HCT116 (cell line): ENCODE results near the gene SPATA6. TPM values are rescaled to one million over a fixed set of nuclear protein-coding genes. Genes with fewer than 3 reads are reported as not detected.
"Not testable (repeated sequence)": the region's sequence is repeated elsewhere in the genome, so short reads cannot be mapped to it uniquely, and the experiment has no call there.

Source experiments
- ATAC-seq: fragments of 200-7000 bp; cut with Tn5 transposase; 2 replicates; pipeline ENCODE4 v1.9.1; 2020; ENCODE audit warnings: mild to moderate bottlenecking, moderate library complexity
- BruUV-seq: library from RNA; stranded (reverse); fragments of 400-500 nt; replicated peaks from 2 replicates; lab custom pipeline; 2021; lab: Mats Ljungman, UMichigan
- CTCF ChIA-PET: fragments of 300-600 bp; sonication (Branson Sonifier 250); formaldehyde crosslinking; loops from one replicate; lab custom pipeline; 2021; ENCODE audit warnings: antibody characterized with exemption; lab: Charles Lee
- POLR2A ChIA-PET: fragments of 300-600, 350-600 bp; sonication (Branson Sonifier 250); formaldehyde crosslinking; loops from one replicate; lab custom pipeline; 2021; ENCODE audit warnings: antibody characterized with exemption; lab: Charles Lee
- RAD21 ChIA-PET, 2 experiments: fragments of 300-600 bp; sonication (Branson Sonifier 250); formaldehyde crosslinking; loops; one replicate each; lab custom pipeline; 2023; ENCODE audit warnings: low total read pairs in 2 of 2; ENCODE audit not compliant: uncharacterized antibody in 2 of 2, unreplicated experiment in 2 of 2, low non-redundant PET in 1 of 2; lab: Charles Lee
- DNase-seq: peaks from one replicate; pipeline ENCODE4 v3.0.0-alpha.2; 2010; ENCODE audit warnings: low read depth, low spot score
- H2AFZ ChIP-seq: fragments of 200-600 bp; shearing (Covaris generic), sonication (generic); 2 replicates; pipeline ENCODE4 v1.6.1; 2017; ENCODE audit warnings: low read depth, mixed run types, mixed read lengths, antibody characterized with exemption, low read length; ENCODE audit not compliant: poor library complexity, severe bottlenecking
- H3K27ac ChIP-seq: 2 replicates; pipeline ENCODE4 v1.5.1; 2012; ENCODE audit warnings: low read depth, low read length
- H3K27me3 ChIP-seq: fragments of 200-600 bp; sonication (generic); 2 replicates; pipeline ENCODE4 v1.6.1; 2016; ENCODE audit warnings: mixed run types, low read length, mixed read lengths; ENCODE audit not compliant: insufficient read depth
- H3K36me3 ChIP-seq, 2 experiments: fragments of 200-500 bp in 1 of 2; fragments of 200-600 bp in 1 of 2; sonication (Bioruptor generic) in 1 of 2; sonication (generic) in 1 of 2; 2 replicates each; pipeline versions ENCODE4 v1.5.1 to v1.6.1; 2014 to 2016; ENCODE audit warnings: low read length in 2 of 2, inconsistent platforms in 1 of 2, mixed read lengths in 1 of 2, mixed run types in 1 of 2; ENCODE audit not compliant: insufficient read depth in 2 of 2, control insufficient read depth in 1 of 2
- H3K4me1 ChIP-seq, 2 experiments: fragments of 200-600 bp in 1 of 2; sonication (generic) in 1 of 2; 2 replicates each; pipeline versions ENCODE4 v1.5.1 to v1.6.1; 2012 to 2017; ENCODE audit warnings: low read length in 2 of 2, inconsistent platforms in 1 of 2, mild to moderate bottlenecking in 1 of 2, mixed read lengths in 1 of 2, mixed run types in 1 of 2, moderate library complexity in 1 of 2; ENCODE audit not compliant: insufficient read depth in 2 of 2, control insufficient read depth in 1 of 2
- H3K4me2 ChIP-seq: fragments of 200-600 bp; sonication (generic); 2 replicates; pipeline ENCODE4 v1.6.1; 2017; ENCODE audit warnings: mixed run types, low read length, mixed read lengths
- H3K4me3 ChIP-seq, 2 experiments: fragments of 200-600 bp in 1 of 2; sonication (generic) in 1 of 2; replicated peaks in 1 of 2; 2 replicates each; pipeline ENCODE4 v1.5.1; 2011 to 2016; ENCODE audit warnings: low read length in 2 of 2, control low read depth in 1 of 2, low read depth in 1 of 2, mild to moderate bottlenecking in 1 of 2, mixed read lengths in 1 of 2, mixed run types in 1 of 2
- H3K79me2 ChIP-seq: fragments of 200-600 bp; sonication (generic); 2 replicates; pipeline ENCODE4 v1.6.1; 2017; ENCODE audit warnings: mild to moderate bottlenecking, mixed run types, low read length, moderate library complexity, mixed read lengths; ENCODE audit not compliant: insufficient read depth
- H3K9ac ChIP-seq: fragments of 200-600 bp; sonication (generic); 2 replicates; pipeline ENCODE4 v1.6.1; 2016; ENCODE audit warnings: low read length, mixed read lengths
- H3K9me2 ChIP-seq: fragments of 200-600 bp; sonication (generic), shearing (Covaris generic); 2 replicates; pipeline ENCODE4 v1.6.1; 2017; ENCODE audit warnings: mixed run types, mild to moderate bottlenecking, moderate library complexity; ENCODE audit not compliant: insufficient read depth
- H3K9me3 ChIP-seq, 2 experiments: fragments of 200-500 bp in 1 of 2; fragments of 200-600 bp in 1 of 2; sonication (Bioruptor generic) in 1 of 2; sonication (generic) in 1 of 2; 2 replicates each; pipeline ENCODE4 v1.6.1; 2014 to 2017; ENCODE audit warnings: low read length in 2 of 2, mixed read lengths in 2 of 2, inconsistent platforms in 1 of 2, low read depth in 1 of 2, mild to moderate bottlenecking in 1 of 2, mixed run types in 1 of 2, moderate library complexity in 1 of 2; ENCODE audit not compliant: control insufficient read depth in 1 of 2, insufficient read depth in 1 of 2
- H4K20me1 ChIP-seq: fragments of 200-600 bp; sonication (generic), shearing (Covaris generic); 2 replicates; pipeline ENCODE4 v1.6.1; 2017; ENCODE audit warnings: mixed run types, mild to moderate bottlenecking, moderate library complexity; ENCODE audit not compliant: insufficient read depth
- CBX3 ChIP-seq: IDR thresholded peaks from 2 replicates; pipeline ENCODE4 v1.6.1; 2012; ENCODE audit warnings: low read depth
- CEBPB ChIP-seq: IDR thresholded peaks from 2 replicates; pipeline ENCODE4 v1.6.1; 2012; ENCODE audit warnings: low read depth
- EZH2 ChIP-seq: fragments of 200-600 bp; sonication (generic); IDR thresholded peaks from 2 replicates; pipeline ENCODE4 v1.6.1; 2017; ENCODE audit warnings: antibody characterized with exemption, mixed run types
- EZH2phosphoT487 ChIP-seq: fragments of 200-600 bp; IDR thresholded peaks from 2 replicates; pipeline ENCODE4 v1.6.1; 2018; ENCODE audit warnings: antibody characterized with exemption, borderline replicate concordance
- POLR2A ChIP-seq: IDR thresholded peaks from 2 replicates; pipeline ENCODE4 v1.7.0; 2011; ENCODE audit warnings: borderline replicate concordance; ENCODE audit not compliant: insufficient read depth, insufficient read length; ENCODE audit errors: extremely low read depth
- SIN3A ChIP-seq: IDR thresholded peaks from 2 replicates; pipeline ENCODE4 v1.6.1; 2012; ENCODE audit warnings: low read depth
- SP1 ChIP-seq: IDR thresholded peaks from 2 replicates; pipeline ENCODE4 v1.6.1; 2012; ENCODE audit warnings: low read depth
- TCF7L2 ChIP-seq: IDR thresholded peaks from 2 replicates; pipeline ENCODE4 v1.7.0; 2011; ENCODE audit warnings: borderline replicate concordance, inconsistent platforms; ENCODE audit not compliant: insufficient read depth, insufficient read length; ENCODE audit errors: extremely low read depth
- ZFX ChIP-seq: fragments of 450-650 bp; IDR thresholded peaks from 2 replicates; pipeline ENCODE4 v1.6.1; 2017
- intact Hi-C: fragments of 100-400 bp; cut with micrococcal nuclease; formaldehyde crosslinking; loops from 2 replicates; pipeline ENCODE4 v1.10.0; 2022
- total RNA-seq: library from RNA; stranded (reverse); gene quantifications from one replicate; pipeline ENCODE4 v1.2.1, GENCODE V29; 2021; ENCODE audit not compliant: unreplicated experiment
- TF ChIP-seq, protein P1 (sequence below): IDR thresholded peaks from 2 replicates; pipeline ENCODE4 v1.6.1; 2011; ENCODE audit warnings: mild to moderate bottlenecking, low read length, moderate library complexity; ENCODE audit not compliant: insufficient replicate concordance; ENCODE audit errors: extremely low read depth
- TF ChIP-seq, protein P2 (sequence below): IDR thresholded peaks from 2 replicates; pipeline ENCODE4 v1.6.1; 2012

SPATA6 gene
- total RNA-seq, 1 experiment from 2014 or later, result 8.6 TPM

DNA sequence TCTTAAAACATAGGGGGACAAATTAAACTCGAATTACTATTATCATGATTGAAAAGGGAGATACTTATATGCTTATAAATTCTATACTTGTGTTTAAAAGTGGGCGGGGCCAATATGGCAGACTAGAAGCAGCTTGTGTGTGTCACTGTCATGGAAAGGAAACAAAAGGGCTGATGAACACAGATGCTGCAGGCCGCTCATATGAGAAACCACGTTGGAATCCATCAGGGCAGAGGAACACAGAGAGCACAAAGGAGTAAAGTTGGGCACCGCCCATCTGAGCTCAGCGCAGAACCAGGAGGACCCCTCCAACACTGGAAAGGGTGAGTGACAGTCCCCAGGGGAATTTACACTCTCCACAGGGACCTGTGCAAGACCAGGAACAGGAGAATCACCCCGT is 142.5 kb downstream of the SPATA6 start:
- ChIA-PET RAD21 (no interaction called here), CTCF (no interaction called here), POLR2A (no interaction called here)
- no peaks in the 10 kb centered on the region for H3K9me2 ChIP-seq
- no peak overlapping the region for H3K4me3 ChIP-seq
- H3K4me1 ChIP-seq, result no peaks in the 10 kb centered on the region
- H3K36me3 ChIP-seq, result no peaks in the 10 kb centered on the region
- H3K9ac ChIP-seq, result no peak overlapping the region
- H4K20me1 ChIP-seq, result no peaks in the 10 kb centered on the region
- ATAC-seq, result no peak
- no peak overlapping the region for H3K4me2 ChIP-seq
- BruUV-seq, result no TSS peak
- intact Hi-C loops, result no loop called here
- DNase-seq, result no peak
- H3K27me3 ChIP-seq, result no peaks in the 10 kb centered on the region
- TF ChIP-seq, protein P1, sequence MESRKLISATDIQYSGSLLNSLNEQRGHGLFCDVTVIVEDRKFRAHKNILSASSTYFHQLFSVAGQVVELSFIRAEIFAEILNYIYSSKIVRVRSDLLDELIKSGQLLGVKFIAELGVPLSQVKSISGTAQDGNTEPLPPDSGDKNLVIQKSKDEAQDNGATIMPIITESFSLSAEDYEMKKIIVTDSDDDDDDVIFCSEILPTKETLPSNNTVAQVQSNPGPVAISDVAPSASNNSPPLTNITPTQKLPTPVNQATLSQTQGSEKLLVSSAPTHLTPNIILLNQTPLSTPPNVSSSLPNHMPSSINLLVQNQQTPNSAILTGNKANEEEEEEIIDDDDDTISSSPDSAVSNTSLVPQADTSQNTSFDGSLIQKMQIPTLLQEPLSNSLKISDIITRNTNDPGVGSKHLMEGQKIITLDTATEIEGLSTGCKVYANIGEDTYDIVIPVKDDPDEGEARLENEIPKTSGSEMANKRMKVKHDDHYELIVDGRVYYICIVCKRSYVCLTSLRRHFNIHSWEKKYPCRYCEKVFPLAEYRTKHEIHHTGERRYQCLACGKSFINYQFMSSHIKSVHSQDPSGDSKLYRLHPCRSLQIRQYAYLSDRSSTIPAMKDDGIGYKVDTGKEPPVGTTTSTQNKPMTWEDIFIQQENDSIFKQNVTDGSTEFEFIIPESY, result no peak
- TF ChIP-seq ZFX (no peak), EZH2phosphoT487 (no peak), CBX3 (no peak), CEBPB (no peak), SIN3A (no peak), POLR2A (no peak), TCF7L2 (no peak), SP1 (no peak), EZH2 (no peak)
- TF ChIP-seq, protein P2, sequence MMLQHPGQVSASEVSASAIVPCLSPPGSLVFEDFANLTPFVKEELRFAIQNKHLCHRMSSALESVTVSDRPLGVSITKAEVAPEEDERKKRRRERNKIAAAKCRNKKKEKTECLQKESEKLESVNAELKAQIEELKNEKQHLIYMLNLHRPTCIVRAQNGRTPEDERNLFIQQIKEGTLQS, result no peak
- no peaks in the 10 kb centered on the region for H3K79me2 ChIP-seq
- H3K27ac ChIP-seq, result no peak overlapping the region
- no peaks in the 10 kb centered on the region for H3K9me3 ChIP-seq
- H2AFZ ChIP-seq, result no peak overlapping the region

DNA sequence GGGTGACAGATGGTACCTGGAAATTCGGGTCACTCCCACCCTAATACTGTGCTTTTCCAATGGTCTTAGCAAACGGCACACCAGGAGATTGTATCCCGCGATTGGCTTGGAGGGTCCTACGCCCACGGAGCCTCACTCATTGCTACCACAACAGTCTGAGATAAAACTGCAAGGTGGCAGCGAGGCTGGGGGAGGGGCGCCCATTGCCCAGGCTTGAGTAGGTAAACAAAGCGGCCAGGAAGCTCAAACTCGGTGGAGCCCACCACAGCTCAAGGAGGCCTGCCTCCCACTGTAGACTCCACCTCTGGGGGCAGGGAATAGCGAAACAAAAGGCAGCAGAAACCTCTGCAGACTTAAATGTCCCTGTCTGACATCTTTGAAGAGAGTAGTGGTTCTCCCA is 160.2 kb downstream of the SPATA6 start:
- RAD21 ChIA-PET, H3K27ac ChIP-seq, H3K36me3 ChIP-seq, intact Hi-C loops, H3K9me2 ChIP-seq, H3K9ac ChIP-seq, DNase-seq, H3K79me2 ChIP-seq, H3K4me1 ChIP-seq, H2AFZ ChIP-seq, H3K4me3 ChIP-seq, H3K27me3 ChIP-seq, BruUV-seq, H3K9me3 ChIP-seq, H3K4me2 ChIP-seq, POLR2A ChIA-PET, CTCF ChIA-PET, ATAC-seq, H4K20me1 ChIP-seq: not testable (repeated sequence)
